GM12891 (cell line): ENCODE data around the gene VPS13D.

Experiments
- POLR2A ChIP-seq: IDR thresholded peaks from 2 replicates; pipeline ENCODE4 v1.6.1; 2011; ENCODE audit warnings: low read depth, low read length, control low read depth
- POLR2AphosphoS5 ChIP-seq: IDR thresholded peaks from 2 replicates; pipeline ENCODE4 v1.6.1; 2011; ENCODE audit warnings: low read depth, low read length, control low read depth
- TAF1 ChIP-seq: IDR thresholded peaks from 2 replicates; pipeline ENCODE4 v1.6.1; 2011; ENCODE audit warnings: low read depth, low read length, control low read depth

- no peak for TF ChIP-seq TAF1
- TF ChIP-seq POLR2AphosphoS5, result no peak
- no peak for TF ChIP-seq POLR2A
Observed at GRCh38 chr1:12519693-12520364, 290.0 kb downstream of the VPS13D start.
